Keratinocyte (primary cell): Measurements from ENCODE around the gene ATP8A1. TPM values are rescaled to one million over a fixed set of nuclear protein-coding genes. Genes with fewer than 3 reads are reported as not detected.

Source experiments
- DNase-seq: peaks from one replicate; pipeline ENCODE4 v3.0.0-alpha.2; 2011; ENCODE audit warnings: low read depth, missing footprints, low spot score
- FAIRE-seq: peaks from 2 replicates; lab custom pipeline; 2011; peaks lifted over from hg19 to GRCh38; lab: Jason Lieb, UNC
- H2AFZ ChIP-seq: 2 replicates; pipeline ENCODE4 v1.6.0; 2012; ENCODE audit warnings: low read length, control low read depth, inconsistent platforms; ENCODE audit not compliant: control insufficient read depth
- H3K27ac ChIP-seq: 2 replicates; pipeline ENCODE4 v1.5.1; 2011; ENCODE audit warnings: low read length; ENCODE audit not compliant: control insufficient read depth, insufficient read depth
- H3K27me3 ChIP-seq: 3 replicates; pipeline ENCODE4 v1.6.0; 2011; ENCODE audit warnings: low read length; ENCODE audit not compliant: control insufficient read depth, insufficient read depth; ENCODE audit errors: extremely low read depth
- H3K36me3 ChIP-seq, 2 experiments: 2 replicates in 1 of 2; 3 replicates in 1 of 2; pipeline ENCODE4 v1.5.1; 2011; ENCODE audit warnings: low read length in 2 of 2, mild to moderate bottlenecking in 1 of 2; ENCODE audit not compliant: control insufficient read depth in 2 of 2, insufficient read depth in 2 of 2; ENCODE audit errors: extremely low read depth in 1 of 2
- H3K4me1 ChIP-seq: 3 replicates; pipeline ENCODE4 v1.5.1; 2011; ENCODE audit warnings: low read length; ENCODE audit not compliant: control insufficient read depth, insufficient read depth; ENCODE audit errors: extremely low read depth
- H3K4me2 ChIP-seq: 3 replicates; pipeline ENCODE4 v1.6.0; 2011; ENCODE audit warnings: low read depth, low read length; ENCODE audit not compliant: control insufficient read depth, insufficient read depth; ENCODE audit errors: extremely low read depth
- H3K4me3 ChIP-seq, 3 experiments: fragments of 200-600 bp in 1 of 3; sonication (generic) in 1 of 3; 2 replicates in 2 of 3; 3 replicates in 1 of 3; pipeline ENCODE4 v1.5.1; 2011 to 2016; ENCODE audit warnings: low read length in 3 of 3, mild to moderate bottlenecking in 3 of 3, control low read depth in 2 of 3, inconsistent platforms in 1 of 3, low read depth in 1 of 3, mixed read lengths in 1 of 3, mixed run types in 1 of 3, moderate library complexity in 1 of 3; ENCODE audit not compliant: control insufficient read depth in 2 of 3, insufficient read depth in 2 of 3; ENCODE audit errors: extremely low read depth in 1 of 3
- H3K79me2 ChIP-seq: 2 replicates; pipeline ENCODE4 v1.6.0; 2012; ENCODE audit warnings: low read length; ENCODE audit not compliant: control insufficient read depth, insufficient read depth
- H3K9ac ChIP-seq: 3 replicates; pipeline ENCODE4 v1.6.0; 2011; ENCODE audit warnings: low read length; ENCODE audit not compliant: control insufficient read depth, insufficient read depth; ENCODE audit errors: extremely low read depth
- H3K9me1 ChIP-seq: 3 replicates; pipeline ENCODE4 v1.6.0; 2011; ENCODE audit warnings: low read length; ENCODE audit not compliant: control insufficient read depth, insufficient read depth; ENCODE audit errors: extremely low read depth
- H3K9me3 ChIP-seq: 2 replicates; pipeline ENCODE4 v1.5.1; 2012; ENCODE audit warnings: low read depth, low read length; ENCODE audit not compliant: control insufficient read depth
- H4K20me1 ChIP-seq: 3 replicates; pipeline ENCODE4 v1.6.0; 2011; ENCODE audit warnings: low read length; ENCODE audit not compliant: control insufficient read depth, insufficient read depth; ENCODE audit errors: extremely low read depth
- CTCF ChIP-seq, 3 experiments: IDR thresholded peaks in 1 of 3; conservative IDR thresholded peaks in 1 of 3; optimal IDR thresholded peaks in 1 of 3; 2 replicates in 2 of 3; 3 replicates in 1 of 3; pipeline versions ENCODE3 to v1.5.1; 2011; ENCODE audit warnings: low read length in 3 of 3, mild to moderate bottlenecking in 3 of 3, moderate library complexity in 2 of 3, control low read depth in 1 of 3, inconsistent platforms in 1 of 3; ENCODE audit not compliant: insufficient read depth in 2 of 3; ENCODE audit errors: extremely low read depth in 1 of 3
- EZH2 ChIP-seq: IDR thresholded peaks from one replicate; pipeline ENCODE4 v1.6.1; 2012; ENCODE audit warnings: inconsistent platforms, mild to moderate bottlenecking, low read length, moderate library complexity
- dilution Hi-C: fragments of 300-500 bp; cut with MboI; formaldehyde crosslinking; loops from one replicate; pipeline ENCODE4 v1.7.0; 2020; ENCODE audit warnings: low sequenced_read_pairs; ENCODE audit not compliant: extremely low pct_ligation_motif_present
- polyA plus RNA-seq, 5 experiments: library from polyadenylated mRNA; depleted of rRNA in 3 of 5; stranded (reverse) in 3 of 5; stranded (forward) in 1 of 5; unstranded in 1 of 5; fragments of >200 nt; gene quantifications; 1 replicate in 1 of 5; 2 replicates in 3 of 5; 3 replicates in 1 of 5; pipeline versions ENCODE4 v1.2.1 to v1.2.3, GENCODE V29; 2011 to 2012; ENCODE audit warnings: missing spikeins in 2 of 5, low read depth in 1 of 5, low replicate concordance in 1 of 5

Gene ATP8A1
- polyA plus RNA-seq, 1 donor (not counting 4 experiments of a cell fraction or from before 2014, with no cell fraction given) = 0.20 TPM

GRCh38 chr4:42490015-42490414 lies 166.9 kb downstream of the ATP8A1 start:
- TF ChIP-seq CTCF (optimal IDR thresholded peaks at IDR 0.05 in 1 of 3, IDR thresholded peaks at IDR 0.05 in 1 of 3, conservative IDR thresholded peaks at IDR 0.05 in 1 of 3; ENCODE audit: extremely low read depth in 1 of 3, insufficient read depth in 2 of 3, low read length in 3 of 3) (no peak), EZH2 (no peak)
- Histone ChIP-seq H2AFZ (no peak overlapping the region), H3K4me2 (no peak overlapping the region), H3K9me3 (no peaks in the 10 kb centered on the region), H3K27ac (no peak overlapping the region), H3K36me3 (no peaks in the 10 kb centered on the region), H3K9me1 (no peaks in the 10 kb centered on the region), H4K20me1 (no peaks in the 10 kb centered on the region), H3K4me1 (no peaks in the 10 kb centered on the region), H3K9ac (no peak overlapping the region), H3K27me3 (no peaks in the 10 kb centered on the region), H3K79me2 (no peaks in the 10 kb centered on the region), H3K4me3 (no peak overlapping the region)
- DNase-seq (no peak), FAIRE-seq (no peak)
- dilution Hi-C loops = no loop called here

GRCh38 chr4:42489095-42489494 lies 167.8 kb downstream of the ATP8A1 start:
- Histone ChIP-seq H3K9ac (no peak overlapping the region), H3K27ac (no peak overlapping the region), H2AFZ (no peak overlapping the region), H4K20me1 (no peaks in the 10 kb centered on the region), H3K9me3 (no peaks in the 10 kb centered on the region), H3K27me3 (no peaks in the 10 kb centered on the region), H3K79me2 (no peaks in the 10 kb centered on the region), H3K4me3 (no peak overlapping the region), H3K4me1 (no peaks in the 10 kb centered on the region), H3K9me1 (no peaks in the 10 kb centered on the region), H3K4me2 (no peak overlapping the region), H3K36me3 (no peaks in the 10 kb centered on the region)
- DNase-seq (no peak), FAIRE-seq (no peak)
- dilution Hi-C loops = no loop called here
- TF ChIP-seq EZH2 = no peak
- no peak for TF ChIP-seq CTCF (optimal IDR thresholded peaks at IDR 0.05 in 1 of 3, IDR thresholded peaks at IDR 0.05 in 1 of 3, conservative IDR thresholded peaks at IDR 0.05 in 1 of 3; ENCODE audit: extremely low read depth in 1 of 3, insufficient read depth in 2 of 3, low read length in 3 of 3)
